IMR-90 (cell line): ENCODE measurements around the gene TMEM221. TPM values are rescaled to one million over a fixed set of nuclear protein-coding genes. Genes with fewer than 3 reads are reported as not detected.

ENCODE experiments used
- ATAC-seq: fragments of 200-7000 bp; cut with Tn5 transposase; 2 replicates; pipeline ENCODE4 v1.9.1; 2020; ENCODE audit warnings: low read depth, mild to moderate bottlenecking, moderate library complexity
- BruUV-seq: library from RNA; stranded (reverse); fragments of 400-500 nt; replicated peaks from 2 replicates; lab custom pipeline; 2021; lab: Mats Ljungman, UMichigan
- CTCF ChIA-PET: fragments of 300-600 bp; formaldehyde crosslinking; extraction: SDS; loops from one replicate; lab custom pipeline; 2021; ENCODE audit warnings: antibody characterized with exemption; lab: Yijun Ruan, JAX
- POLR2A ChIA-PET: fragments of 300-600 bp; sonication (Branson Sonifier 250); formaldehyde crosslinking; loops from one replicate; lab custom pipeline; 2022; ENCODE audit warnings: antibody characterized with exemption; ENCODE audit not compliant: unreplicated experiment; lab: Charles Lee
- DNase-seq: peaks from one replicate; pipeline ENCODE4 v3.0.0; 2013
- H2AFZ ChIP-seq: replicated peaks from 2 replicates; pipeline ENCODE3; 2013; ENCODE audit warnings: low read length, mild to moderate bottlenecking; ENCODE audit not compliant: poor library complexity
- H2AK5ac ChIP-seq: 2 replicates; pipeline ENCODE4 v1.6.1; 2013; ENCODE audit warnings: low read depth, low read length, inconsistent platforms
- H2AK9ac ChIP-seq: replicated peaks from 2 replicates; pipeline ENCODE3; 2013; ENCODE audit warnings: mild to moderate bottlenecking, low read depth, low read length, moderate library complexity; ENCODE audit not compliant: poor library complexity
- H2BK120ac ChIP-seq: 2 replicates; pipeline ENCODE4 v1.6.1; 2013; ENCODE audit warnings: low read depth, low read length, inconsistent platforms
- H2BK15ac ChIP-seq: 3 replicates; pipeline ENCODE4 v1.6.1; 2013; ENCODE audit warnings: low read depth, low read length, inconsistent platforms
- H2BK20ac ChIP-seq: 2 replicates; pipeline ENCODE4 v1.6.1; 2013; ENCODE audit warnings: low read depth, mild to moderate bottlenecking, inconsistent platforms, low read length, moderate library complexity
- H2BK5ac ChIP-seq: 2 replicates; pipeline ENCODE4 v1.6.1; 2013; ENCODE audit warnings: mild to moderate bottlenecking, low read depth, low read length, inconsistent platforms; ENCODE audit not compliant: poor library complexity, severe bottlenecking
- H3K14ac ChIP-seq: replicated peaks from 2 replicates; pipeline ENCODE4 v1.6.1; 2013; ENCODE audit warnings: low read depth, low read length, inconsistent platforms
- H3K18ac ChIP-seq: 2 replicates; pipeline ENCODE4 v1.6.1; 2013; ENCODE audit warnings: low read depth, low read length, control low read depth
- H3K23ac ChIP-seq: 2 replicates; pipeline ENCODE4 v1.6.1; 2013; ENCODE audit warnings: low read depth, low read length, inconsistent platforms
- H3K27ac ChIP-seq: 2 replicates; pipeline ENCODE4 v1.5.1; 2013; ENCODE audit warnings: mild to moderate bottlenecking, control low read depth, low read length; ENCODE audit not compliant: insufficient read depth
- H3K27me3 ChIP-seq: 2 replicates; pipeline ENCODE4 v1.6.1; 2013; ENCODE audit warnings: low read length; ENCODE audit not compliant: control insufficient read depth, insufficient read depth
- H3K36me3 ChIP-seq: 2 replicates; pipeline ENCODE4 v1.6.1; 2013; ENCODE audit warnings: low read length, mixed read lengths; ENCODE audit not compliant: control insufficient read depth, insufficient read depth
- H3K4ac ChIP-seq: 2 replicates; pipeline ENCODE4 v1.6.1; 2013; ENCODE audit warnings: low read depth, low read length, inconsistent platforms
- H3K4me1 ChIP-seq: 2 replicates; pipeline ENCODE4 v1.6.1; 2013; ENCODE audit warnings: low read length, mixed read lengths; ENCODE audit not compliant: control insufficient read depth, insufficient read depth
- H3K4me2 ChIP-seq: 2 replicates; pipeline ENCODE4 v1.6.1; 2013; ENCODE audit warnings: low read depth, mild to moderate bottlenecking, control low read depth, low read length, moderate library complexity
- H3K4me3 ChIP-seq: 2 replicates; pipeline ENCODE4 v1.5.1; 2013; ENCODE audit warnings: low read depth, mild to moderate bottlenecking, control low read depth, low read length, moderate library complexity; ENCODE audit not compliant: insufficient read depth
- H3K56ac ChIP-seq: 2 replicates; pipeline ENCODE4 v1.6.1; 2013; ENCODE audit warnings: low read length, inconsistent platforms; ENCODE audit not compliant: insufficient read depth; ENCODE audit errors: extremely low read depth
- H3K79me1 ChIP-seq, 2 experiments: 2 replicates each; pipeline ENCODE4 v1.6.1; 2013; ENCODE audit warnings: low read length in 2 of 2, inconsistent platforms in 1 of 2, low read depth in 1 of 2
- H3K9ac ChIP-seq: 2 replicates; pipeline ENCODE4 v1.6.1; 2013; ENCODE audit warnings: low read depth, low read length, control low read depth
- H3K9me1 ChIP-seq: 2 replicates; pipeline ENCODE4 v1.6.1; 2013; ENCODE audit warnings: low read length, inconsistent platforms; ENCODE audit not compliant: insufficient read depth
- H3K9me3 ChIP-seq: 2 replicates; pipeline ENCODE4 v1.6.1; 2013; ENCODE audit warnings: low read length; ENCODE audit not compliant: control insufficient read depth, insufficient read depth
- H4K20me1 ChIP-seq: 2 replicates; pipeline ENCODE4 v1.6.1; 2013; ENCODE audit warnings: low read length, inconsistent platforms; ENCODE audit not compliant: insufficient read depth
- H4K5ac ChIP-seq: 2 replicates; pipeline ENCODE4 v1.6.1; 2013; ENCODE audit warnings: mild to moderate bottlenecking, low read depth, low read length, control low read depth
- H4K8ac ChIP-seq, 2 experiments: 2 replicates each; pipeline ENCODE4 v1.6.1; 2013; ENCODE audit warnings: low read depth in 2 of 2, low read length in 2 of 2, control low read depth in 1 of 2, inconsistent platforms in 1 of 2
- H4K91ac ChIP-seq: 2 replicates; pipeline ENCODE4 v1.6.1; 2013; ENCODE audit warnings: low read depth, low read length, inconsistent platforms; ENCODE audit not compliant: insufficient read depth
- FOS ChIP-seq: fragments of 150-350 bp; IDR thresholded peaks from 2 replicates; pipeline ENCODE4 v1.6.1; 2016; ENCODE audit warnings: low read depth, low read length
- MXI1 ChIP-seq: IDR thresholded peaks from 2 replicates; pipeline ENCODE4 v1.6.1; 2012; ENCODE audit warnings: low read depth, mild to moderate bottlenecking, low read length, moderate library complexity, borderline replicate concordance
- RAD21 ChIP-seq: IDR thresholded peaks from 2 replicates; pipeline ENCODE4 v1.6.1; 2012; ENCODE audit warnings: low read length, improper control_type of control experiment
- WGBS, 2 experiments: methylation state at CpG; one replicate each; pipeline versions ENCODE4 v1.1.5 to v1.1.7; 2013; ENCODE audit warnings: missing lambda C conversion rate in 2 of 2; ENCODE audit not compliant: insufficient read length in 1 of 2; ENCODE audit errors: extremely low coverage in 2 of 2; 5-methylcytosine and 5-hydroxymethylcytosine counted together
- dilution Hi-C: fragments of 300-500 bp; cut with HindIII; formaldehyde crosslinking; loops from one replicate; pipeline ENCODE4 v1.14.3; 2018; ENCODE audit warnings: low sequenced_read_pairs; ENCODE audit not compliant: unreplicated experiment
- in situ Hi-C: fragments of 300-500 bp; cut with MboI; formaldehyde crosslinking; loops from 3 replicates; pipeline ENCODE4 v1.14.3; 2019; ENCODE audit warnings: low sequenced_read_pairs, inconsistent platforms, mixed read lengths
- intact Hi-C: fragments of 100-400 bp; cut with micrococcal nuclease; formaldehyde crosslinking; loops from 2 replicates; pipeline ENCODE4 v1.10.0; 2022
- polyA plus RNA-seq, 3 experiments: library from polyadenylated mRNA; depleted of rRNA; stranded (reverse); fragments of >200 nt; gene quantifications; 2 replicates each; pipeline ENCODE4 v1.2.3, GENCODE V29; 2012; ENCODE audit warnings: low replicate concordance in 1 of 3
- total RNA-seq: library from RNA; depleted of rRNA; stranded (reverse); fragments of >200 nt; gene quantifications from 2 replicates; pipeline ENCODE4 v1.2.3, GENCODE V29; 2012
- TF ChIP-seq, protein P1 (sequence below): conservative IDR thresholded peaks from 2 replicates; pipeline ENCODE4 v1.5.1; 2012; ENCODE audit warnings: mild to moderate bottlenecking, low read depth, low read length, improper control_type of control experiment

TMEM221 gene
- total and polyA plus RNA-seq, 2 of the 4 experiments (the other 2 are of a cell fraction) = 0.12 TPM; not detected in 1

DNA sequence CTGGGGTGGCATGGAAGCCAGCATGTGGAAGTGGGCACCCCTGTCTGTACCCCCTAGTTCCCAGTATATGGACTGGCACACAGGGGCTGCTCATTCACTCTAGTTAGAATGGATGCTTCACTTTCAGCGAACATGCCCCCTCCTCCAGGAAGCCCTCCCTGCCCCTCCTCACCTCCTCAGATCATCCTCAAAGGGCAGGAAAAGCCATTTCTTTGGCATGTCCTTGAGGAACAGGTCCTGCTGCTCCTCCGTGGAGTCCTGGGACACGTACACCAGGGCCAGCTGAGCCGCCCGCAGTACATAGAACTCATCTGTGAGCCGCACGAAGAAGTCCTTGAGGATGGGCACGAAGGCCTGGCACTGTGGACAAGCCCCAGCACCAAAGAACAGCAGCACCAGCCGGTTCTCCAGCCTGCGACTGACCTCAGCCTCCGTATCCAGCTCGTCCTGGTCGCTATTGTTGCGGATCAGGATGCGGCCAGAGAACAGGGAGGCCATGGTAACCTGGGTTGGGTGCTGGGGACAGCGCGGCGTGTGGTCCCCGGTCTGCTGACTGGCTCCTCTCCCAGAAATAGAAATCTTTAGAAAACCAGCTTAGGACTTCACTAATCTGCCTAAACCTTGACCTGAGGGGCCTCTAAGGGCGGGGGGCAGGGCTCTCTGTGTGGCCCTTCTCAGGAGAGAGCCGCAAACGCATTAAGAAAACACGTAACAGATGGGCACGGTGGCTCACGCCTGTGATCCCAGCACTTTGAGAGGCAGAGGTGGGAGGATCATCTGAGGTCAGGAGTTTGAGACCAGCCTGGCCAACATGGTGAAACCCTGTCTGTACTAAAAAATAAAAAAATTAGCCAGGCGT lies 12.1 kb upstream of the TMEM221 start, which contains the start of gene NXNL1 (continued):
- TF ChIP-seq, protein P1, sequence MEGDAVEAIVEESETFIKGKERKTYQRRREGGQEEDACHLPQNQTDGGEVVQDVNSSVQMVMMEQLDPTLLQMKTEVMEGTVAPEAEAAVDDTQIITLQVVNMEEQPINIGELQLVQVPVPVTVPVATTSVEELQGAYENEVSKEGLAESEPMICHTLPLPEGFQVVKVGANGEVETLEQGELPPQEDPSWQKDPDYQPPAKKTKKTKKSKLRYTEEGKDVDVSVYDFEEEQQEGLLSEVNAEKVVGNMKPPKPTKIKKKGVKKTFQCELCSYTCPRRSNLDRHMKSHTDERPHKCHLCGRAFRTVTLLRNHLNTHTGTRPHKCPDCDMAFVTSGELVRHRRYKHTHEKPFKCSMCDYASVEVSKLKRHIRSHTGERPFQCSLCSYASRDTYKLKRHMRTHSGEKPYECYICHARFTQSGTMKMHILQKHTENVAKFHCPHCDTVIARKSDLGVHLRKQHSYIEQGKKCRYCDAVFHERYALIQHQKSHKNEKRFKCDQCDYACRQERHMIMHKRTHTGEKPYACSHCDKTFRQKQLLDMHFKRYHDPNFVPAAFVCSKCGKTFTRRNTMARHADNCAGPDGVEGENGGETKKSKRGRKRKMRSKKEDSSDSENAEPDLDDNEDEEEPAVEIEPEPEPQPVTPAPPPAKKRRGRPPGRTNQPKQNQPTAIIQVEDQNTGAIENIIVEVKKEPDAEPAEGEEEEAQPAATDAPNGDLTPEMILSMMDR = no peak

GRCh38 chr19:17458970-17459369 lies 10.5 kb upstream of the TMEM221 start:
- H3K18ac ChIP-seq = no peak overlapping the region
- H3K4me1 ChIP-seq = no peaks in the 10 kb centered on the region; the same call in 1 of the 2 replicates
- no peak overlapping the region for H3K4me2 ChIP-seq
- no peak overlapping the region for H3K9ac ChIP-seq
- H4K8ac ChIP-seq = no peak overlapping the region
- no peak overlapping the region for H3K4ac ChIP-seq
- in situ Hi-C loops (loop anchor here (10.0 kb wide), 1 partner anchor 396 kb away; the partner anchor contains the start of gene RPL18A), intact Hi-C loops (loop anchor here (10.0 kb wide), 2 partner anchors 306 to 396 kb away; partner anchors contain the start of gene RPL18A), dilution Hi-C loops (no loop called here)
- no peaks in the 10 kb centered on the region; the same call in 1 of the 2 replicates for H4K20me1 ChIP-seq
- H3K9me3 ChIP-seq = no peaks in the 10 kb centered on the region
- H2BK15ac ChIP-seq = no peak overlapping the region
- DNase-seq = no peak
- H3K27me3 ChIP-seq = peaks cover 41% of the 10 kb centered on the region
- H4K91ac ChIP-seq = no peak overlapping the region
- no peak overlapping the region for H4K5ac ChIP-seq
- WGBS, 2 experiments = no CpG with 5 or more reads among the region's 3 CpGs
- no peak overlapping the region for H2BK5ac ChIP-seq
- H3K56ac ChIP-seq = no peak overlapping the region
- H3K79me1 ChIP-seq = no peaks in the 10 kb centered on the region
- H2BK120ac ChIP-seq = no peak overlapping the region
- BruUV-seq = no TSS peak
- H2AK9ac ChIP-seq = no peak overlapping the region
- no peaks in the 10 kb centered on the region for H3K9me1 ChIP-seq
- no peak overlapping the region for H2BK20ac ChIP-seq
- no peak overlapping the region for H3K14ac ChIP-seq
- ATAC-seq = no peak
- TF ChIP-seq MXI1 = no peak
- no peak for TF ChIP-seq FOS
- no peak for TF ChIP-seq RAD21
- H3K23ac ChIP-seq = no peak overlapping the region
- ChIA-PET CTCF (no interaction called here), POLR2A (no interaction called here)
- H3K27ac ChIP-seq = no peak overlapping the region
- no peaks in the 10 kb centered on the region for H3K36me3 ChIP-seq
- no peak overlapping the region for H3K4me3 ChIP-seq
- H2AFZ ChIP-seq = no peak overlapping the region
- no peak overlapping the region for H2AK5ac ChIP-seq
